Keratinocyte (primary cell): Measurements from ENCODE around the gene WDR82. TPM values are rescaled to one million over a fixed set of nuclear protein-coding genes. Genes with fewer than 3 reads are reported as not detected.

Experiments used
- DNase-seq: peaks from one replicate; pipeline ENCODE4 v3.0.0-alpha.2; 2011; ENCODE audit warnings: low read depth, missing footprints, low spot score
- FAIRE-seq: peaks from 2 replicates; lab custom pipeline; 2011; peaks lifted over from hg19 to GRCh38; lab: Jason Lieb, UNC
- H2AFZ ChIP-seq: 2 replicates; pipeline ENCODE4 v1.6.0; 2012; ENCODE audit warnings: low read length, control low read depth, inconsistent platforms; ENCODE audit not compliant: control insufficient read depth
- H3K27ac ChIP-seq: 2 replicates; pipeline ENCODE4 v1.5.1; 2011; ENCODE audit warnings: low read length; ENCODE audit not compliant: control insufficient read depth, insufficient read depth
- H3K27me3 ChIP-seq: 3 replicates; pipeline ENCODE4 v1.6.0; 2011; ENCODE audit warnings: low read length; ENCODE audit not compliant: control insufficient read depth, insufficient read depth; ENCODE audit errors: extremely low read depth
- H3K36me3 ChIP-seq, 2 experiments: 2 replicates in 1 of 2; 3 replicates in 1 of 2; pipeline ENCODE4 v1.5.1; 2011; ENCODE audit warnings: low read length in 2 of 2, mild to moderate bottlenecking in 1 of 2; ENCODE audit not compliant: control insufficient read depth in 2 of 2, insufficient read depth in 2 of 2; ENCODE audit errors: extremely low read depth in 1 of 2
- H3K4me1 ChIP-seq: 3 replicates; pipeline ENCODE4 v1.5.1; 2011; ENCODE audit warnings: low read length; ENCODE audit not compliant: control insufficient read depth, insufficient read depth; ENCODE audit errors: extremely low read depth
- H3K4me2 ChIP-seq: 3 replicates; pipeline ENCODE4 v1.6.0; 2011; ENCODE audit warnings: low read depth, low read length; ENCODE audit not compliant: control insufficient read depth, insufficient read depth; ENCODE audit errors: extremely low read depth
- H3K4me3 ChIP-seq, 3 experiments: fragments of 200-600 bp in 1 of 3; sonication (generic) in 1 of 3; 2 replicates in 2 of 3; 3 replicates in 1 of 3; pipeline ENCODE4 v1.5.1; 2011 to 2016; ENCODE audit warnings: low read length in 3 of 3, mild to moderate bottlenecking in 3 of 3, control low read depth in 2 of 3, inconsistent platforms in 1 of 3, low read depth in 1 of 3, mixed read lengths in 1 of 3, mixed run types in 1 of 3, moderate library complexity in 1 of 3; ENCODE audit not compliant: control insufficient read depth in 2 of 3, insufficient read depth in 2 of 3; ENCODE audit errors: extremely low read depth in 1 of 3
- H3K79me2 ChIP-seq: 2 replicates; pipeline ENCODE4 v1.6.0; 2012; ENCODE audit warnings: low read length; ENCODE audit not compliant: control insufficient read depth, insufficient read depth
- H3K9ac ChIP-seq: 3 replicates; pipeline ENCODE4 v1.6.0; 2011; ENCODE audit warnings: low read length; ENCODE audit not compliant: control insufficient read depth, insufficient read depth; ENCODE audit errors: extremely low read depth
- H3K9me1 ChIP-seq: 3 replicates; pipeline ENCODE4 v1.6.0; 2011; ENCODE audit warnings: low read length; ENCODE audit not compliant: control insufficient read depth, insufficient read depth; ENCODE audit errors: extremely low read depth
- H3K9me3 ChIP-seq: 2 replicates; pipeline ENCODE4 v1.5.1; 2012; ENCODE audit warnings: low read depth, low read length; ENCODE audit not compliant: control insufficient read depth
- H4K20me1 ChIP-seq: 3 replicates; pipeline ENCODE4 v1.6.0; 2011; ENCODE audit warnings: low read length; ENCODE audit not compliant: control insufficient read depth, insufficient read depth; ENCODE audit errors: extremely low read depth
- CTCF ChIP-seq, 3 experiments: IDR thresholded peaks in 1 of 3; conservative IDR thresholded peaks in 1 of 3; optimal IDR thresholded peaks in 1 of 3; 2 replicates in 2 of 3; 3 replicates in 1 of 3; pipeline versions ENCODE3 to v1.5.1; 2011; ENCODE audit warnings: low read length in 3 of 3, mild to moderate bottlenecking in 3 of 3, moderate library complexity in 2 of 3, control low read depth in 1 of 3, inconsistent platforms in 1 of 3; ENCODE audit not compliant: insufficient read depth in 2 of 3; ENCODE audit errors: extremely low read depth in 1 of 3
- EZH2 ChIP-seq: IDR thresholded peaks from one replicate; pipeline ENCODE4 v1.6.1; 2012; ENCODE audit warnings: inconsistent platforms, mild to moderate bottlenecking, low read length, moderate library complexity
- dilution Hi-C: fragments of 300-500 bp; cut with MboI; formaldehyde crosslinking; loops from one replicate; pipeline ENCODE4 v1.7.0; 2020; ENCODE audit warnings: low sequenced_read_pairs; ENCODE audit not compliant: extremely low pct_ligation_motif_present
- polyA plus RNA-seq, 5 experiments: library from polyadenylated mRNA; depleted of rRNA in 3 of 5; stranded (reverse) in 3 of 5; stranded (forward) in 1 of 5; unstranded in 1 of 5; fragments of >200 nt; gene quantifications; 1 replicate in 1 of 5; 2 replicates in 3 of 5; 3 replicates in 1 of 5; pipeline versions ENCODE4 v1.2.1 to v1.2.3, GENCODE V29; 2011 to 2012; ENCODE audit warnings: missing spikeins in 2 of 5, low read depth in 1 of 5, low replicate concordance in 1 of 5

The WDR82 gene
- polyA plus RNA-seq, 1 donor (not counting 4 experiments of a cell fraction or from before 2014, with no cell fraction given) = 75.1 TPM

GRCh38 chr3:52326976-52327375, 48.5 kb upstream of the WDR82 start:
- no peak for FAIRE-seq
- Histone ChIP-seq H3K4me1 (no peaks in the 10 kb centered on the region), H3K79me2 (no peaks in the 10 kb centered on the region), H3K36me3 (no peaks in the 10 kb centered on the region), H2AFZ (no peak overlapping the region), H3K27ac (no peak overlapping the region), H3K4me2 (no peak overlapping the region), H3K27me3 (no peaks in the 10 kb centered on the region), H3K9me1 (no peaks in the 10 kb centered on the region), H3K9me3 (no peaks in the 10 kb centered on the region), H3K4me3 (no peak overlapping the region), H3K9ac (no peak overlapping the region), H4K20me1 (no peaks in the 10 kb centered on the region)
- dilution Hi-C loops = no loop called here
- TF ChIP-seq CTCF (optimal IDR thresholded peaks at IDR 0.05 in 1 of 3, IDR thresholded peaks at IDR 0.05 in 1 of 3, conservative IDR thresholded peaks at IDR 0.05 in 1 of 3; ENCODE audit: extremely low read depth in 1 of 3, insufficient read depth in 2 of 3, low read length in 3 of 3) (no peak), EZH2 (no peak)
- no peak for DNase-seq

GRCh38 chr3:52325686-52326085, 47.2 kb upstream of the WDR82 start:
- Histone ChIP-seq H3K79me2 (no peaks in the 10 kb centered on the region), H4K20me1 (no peaks in the 10 kb centered on the region), H3K27ac (no peak overlapping the region), H3K27me3 (no peaks in the 10 kb centered on the region), H2AFZ (no peak overlapping the region), H3K4me2 (no peak overlapping the region), H3K9me3 (no peaks in the 10 kb centered on the region), H3K9ac (no peak overlapping the region), H3K4me3 (no peak overlapping the region), H3K9me1 (no peaks in the 10 kb centered on the region), H3K4me1 (no peaks in the 10 kb centered on the region), H3K36me3 (no peaks in the 10 kb centered on the region)
- DNase-seq (no peak), FAIRE-seq (no peak)
- dilution Hi-C loops = no loop called here
- TF ChIP-seq CTCF (optimal IDR thresholded peaks at IDR 0.05 in 1 of 3, IDR thresholded peaks at IDR 0.05 in 1 of 3, conservative IDR thresholded peaks at IDR 0.05 in 1 of 3; ENCODE audit: extremely low read depth in 1 of 3, insufficient read depth in 2 of 3, low read length in 3 of 3) (no peak), EZH2 (no peak)
